ENCODE data around the gene GNB1L.

The GNB1L gene

DNA sequence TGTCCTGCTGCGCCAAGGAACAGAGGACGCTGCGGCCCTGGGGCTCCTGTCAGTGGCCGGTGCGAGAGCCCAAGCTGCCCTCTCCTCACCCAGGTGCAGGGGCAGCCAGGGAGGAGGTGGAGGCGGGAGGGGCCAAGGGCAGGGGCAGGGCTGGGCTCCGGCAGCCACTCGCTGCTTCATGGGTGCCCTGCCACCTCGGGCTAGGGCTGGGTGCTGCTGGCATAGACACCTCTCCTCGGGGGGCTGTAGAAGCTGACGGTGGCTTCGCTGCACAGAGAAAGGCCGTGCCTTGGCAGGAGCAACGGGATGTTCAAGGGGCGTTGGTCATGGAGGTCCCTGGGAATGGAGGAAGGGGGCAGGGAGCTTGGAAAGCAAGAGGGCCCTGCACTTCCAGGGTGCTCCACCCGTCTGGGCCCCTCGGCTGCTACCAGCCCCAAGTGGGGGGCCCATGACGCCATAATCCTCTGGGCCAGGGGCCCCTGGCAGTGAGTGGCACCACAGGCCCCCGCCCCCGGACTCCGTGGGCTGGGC is 95.7 kb downstream of the GNB1L start:
- DNase-seq = no peak

DNA sequence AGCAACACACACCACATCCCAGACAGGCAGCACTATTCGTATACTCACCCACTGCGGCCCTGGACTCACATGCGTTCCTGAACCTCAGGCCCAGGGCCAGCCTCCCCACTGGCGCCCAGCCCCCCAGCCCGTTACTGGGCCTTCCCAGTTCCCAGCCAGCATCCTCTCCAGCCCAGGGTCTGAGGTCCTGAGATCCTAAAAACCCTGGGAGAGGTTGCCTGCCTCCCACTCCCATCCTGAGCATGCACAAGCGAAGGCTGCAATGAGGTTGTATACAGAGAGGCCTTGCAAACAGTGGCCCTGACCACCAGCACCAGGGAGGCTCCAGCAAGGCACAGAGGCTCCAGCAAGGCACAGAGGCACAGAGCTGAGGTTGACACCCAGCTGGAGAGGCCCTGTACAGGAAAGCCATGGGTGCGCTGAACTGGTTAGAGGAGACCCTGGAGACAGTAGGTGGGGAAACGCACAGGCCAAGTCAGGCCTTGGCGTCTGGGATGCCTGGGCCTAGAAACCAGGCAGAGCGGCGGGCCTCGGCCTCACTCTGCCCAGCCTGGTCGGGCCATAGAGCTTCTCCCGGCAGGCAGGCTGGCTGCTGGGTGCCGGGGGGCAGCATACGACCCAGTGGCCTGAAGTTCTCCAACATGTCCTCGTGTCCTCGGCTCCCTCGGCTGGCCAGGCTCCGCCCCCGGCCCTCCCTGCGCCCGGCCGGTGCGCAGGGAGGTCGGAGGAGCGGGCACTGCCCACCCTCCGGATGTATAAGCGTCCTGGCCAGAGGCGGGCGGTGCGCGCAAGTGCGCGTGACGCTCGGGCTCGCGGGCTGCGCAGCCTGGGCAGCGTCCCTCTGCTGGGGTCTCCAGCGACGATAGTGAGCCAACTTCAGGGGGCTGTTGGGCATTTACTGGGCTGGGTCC is 96.4 kb downstream of the GNB1L start:
- no peak for DNase-seq

DNA sequence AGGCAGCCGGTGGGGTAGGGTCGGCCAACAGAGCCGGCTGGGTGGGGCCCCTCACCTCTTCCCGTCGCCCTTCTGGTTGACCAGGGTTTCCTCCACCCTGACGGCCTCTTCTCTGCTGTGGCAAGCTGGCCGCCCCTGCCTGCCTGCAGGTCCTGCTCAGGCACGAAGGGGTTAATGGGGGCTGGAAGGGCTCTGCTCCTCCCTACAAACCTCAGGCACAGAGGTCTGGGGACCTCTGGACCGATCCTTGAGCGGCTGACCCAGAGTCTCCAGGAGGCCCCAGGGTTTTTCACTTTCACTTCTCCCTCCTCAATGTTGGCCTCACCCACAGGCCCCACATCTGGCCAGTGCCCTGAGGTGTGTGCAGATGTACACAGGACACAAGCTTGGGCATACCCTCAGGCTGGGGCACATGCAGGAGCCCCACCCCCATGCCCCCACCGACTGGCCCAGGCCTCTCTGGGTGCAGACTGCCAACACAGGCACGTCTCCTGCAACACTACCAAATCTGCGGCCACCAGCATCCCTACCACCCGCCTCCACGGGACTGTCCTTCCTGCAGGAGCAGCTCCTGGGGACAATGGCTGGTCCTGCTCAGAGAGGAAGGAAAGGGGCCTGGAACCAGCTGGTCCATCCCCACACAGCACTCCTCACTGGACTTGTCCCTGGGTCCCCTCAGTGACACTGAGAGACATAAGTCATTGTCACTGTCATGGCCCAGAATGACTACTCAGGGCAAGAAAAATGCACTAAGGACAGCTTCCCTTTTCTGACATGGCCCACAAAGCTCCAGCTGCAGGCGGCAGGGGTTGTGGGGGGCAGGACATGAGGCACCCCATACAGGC is 97.3 kb downstream of the GNB1L start:
- no peak for DNase-seq

DNA sequence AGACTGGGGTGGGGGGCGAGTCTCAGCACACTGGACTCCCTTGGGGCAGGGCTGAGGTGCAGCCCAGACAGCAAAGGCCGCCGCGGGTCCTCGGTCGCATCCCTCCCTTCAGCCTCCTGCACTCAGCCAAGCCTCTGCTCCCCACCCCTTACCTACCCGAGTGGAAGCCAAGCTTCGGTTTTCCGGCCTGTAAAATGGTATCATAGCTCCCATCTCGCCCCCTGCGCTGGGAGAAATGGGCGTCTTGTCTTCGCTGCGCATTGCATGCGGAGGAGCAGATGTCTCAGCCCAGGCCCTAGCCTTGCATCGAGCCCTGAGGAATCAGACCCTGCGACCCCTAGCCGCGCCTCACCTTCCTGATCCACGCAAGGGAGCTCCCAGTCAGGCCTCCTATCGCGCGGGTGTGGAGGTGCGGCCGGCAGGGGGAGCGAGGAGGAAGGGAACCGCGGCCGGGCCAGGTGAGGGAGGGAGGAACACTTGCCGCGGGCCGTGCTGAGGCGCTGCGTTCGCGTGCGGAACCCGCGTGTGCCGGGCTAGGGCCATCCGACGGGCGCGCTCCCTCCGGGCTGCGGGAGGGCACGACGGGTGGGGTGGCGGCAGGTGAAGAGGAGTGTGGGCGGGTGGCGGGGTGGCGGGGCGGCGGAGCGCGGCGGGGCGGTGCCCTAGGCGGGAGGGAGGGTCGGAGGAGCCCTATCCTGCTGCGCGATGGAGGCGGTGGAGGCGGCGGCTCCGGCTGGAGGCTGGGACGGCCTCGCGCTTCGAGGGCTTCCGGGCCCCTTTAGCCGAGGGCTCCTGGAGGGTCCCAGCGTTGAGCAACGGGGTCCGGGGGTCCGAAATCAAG is 98.2 kb downstream of the GNB1L start:
- peak; percentile 9 for DNase-seq

DNA sequence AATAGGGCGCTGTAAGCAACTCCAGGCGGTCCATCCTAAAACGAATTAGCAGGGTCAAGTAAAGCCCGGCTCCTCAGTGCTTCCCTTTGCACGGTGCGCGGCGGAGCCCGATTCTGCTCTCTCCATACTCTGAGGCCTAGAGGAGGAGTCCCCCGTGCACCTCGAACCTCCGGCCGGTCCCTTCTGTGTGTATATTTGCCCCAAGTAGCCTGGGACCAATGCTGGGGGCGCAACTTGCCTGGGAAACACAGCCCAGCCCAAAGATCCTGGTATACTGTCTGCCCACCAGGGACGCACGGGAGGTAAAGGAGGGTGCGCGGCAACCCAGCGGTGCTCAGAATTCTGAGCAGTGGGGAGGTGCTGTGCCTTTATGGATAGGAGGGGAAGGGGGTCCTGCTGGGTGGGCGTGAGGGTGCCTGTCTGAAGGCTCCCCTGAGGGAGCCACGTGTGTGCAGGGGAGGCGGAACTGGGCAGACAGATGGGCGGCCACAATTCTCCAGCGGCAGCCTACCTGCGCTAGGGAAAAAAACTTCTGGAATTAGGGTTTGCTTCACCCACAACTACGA is 98.9 kb downstream of the GNB1L start:
- no peak for DNase-seq

DNA sequence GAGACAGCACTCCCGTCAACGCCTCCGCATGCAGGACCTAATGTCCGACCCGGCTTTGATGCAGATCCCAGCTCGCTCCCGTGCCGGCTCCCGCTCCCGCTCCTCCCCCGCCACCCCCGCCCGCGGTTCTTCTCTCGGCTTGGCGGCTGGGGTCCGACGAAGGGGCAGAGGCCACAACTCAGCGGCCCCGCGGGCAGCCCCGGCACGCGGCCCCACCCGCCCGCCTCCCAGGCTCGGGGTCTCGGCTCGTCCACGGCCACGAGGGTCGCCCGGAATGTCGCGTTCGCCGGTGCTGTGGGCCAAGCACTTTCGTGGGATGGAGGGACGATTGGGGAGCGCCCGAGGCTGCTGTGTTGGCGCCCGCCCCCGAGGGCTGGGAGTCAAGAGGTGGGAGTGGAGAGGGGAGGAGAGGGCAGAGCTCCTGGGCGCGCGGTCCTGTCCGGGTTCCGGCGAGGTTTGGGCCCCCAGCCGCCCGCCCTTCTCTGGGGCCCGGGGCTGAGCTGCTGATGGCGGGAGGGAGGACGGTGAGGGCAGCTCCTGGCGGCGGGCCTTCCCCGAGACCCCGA is 99.4 kb downstream of the GNB1L start:
- DNase-seq = no peak

DNA sequence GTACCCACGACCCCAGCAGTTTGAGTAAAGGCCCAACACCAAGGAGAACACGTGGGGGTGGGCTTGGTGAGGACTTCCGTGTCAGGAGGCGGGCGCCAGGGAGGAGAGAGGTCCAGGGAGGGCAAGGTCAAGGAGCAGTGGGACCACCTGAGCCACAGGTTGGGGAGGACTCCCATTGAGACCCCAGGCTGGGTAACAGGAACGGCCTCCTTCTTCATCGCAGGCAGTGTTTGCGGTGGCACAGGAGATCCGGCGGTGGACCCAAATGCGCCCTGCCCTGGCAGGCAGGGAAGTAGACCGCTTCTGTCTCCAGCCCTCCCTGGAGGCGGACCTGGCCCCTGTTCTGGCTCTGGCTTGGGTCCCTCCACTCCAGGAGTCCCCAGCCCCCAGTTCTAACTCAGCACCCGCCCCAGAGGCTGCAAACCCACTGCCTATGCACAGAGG is 100.0 kb downstream of the GNB1L start:
- DNase-seq = no peak

DNA sequence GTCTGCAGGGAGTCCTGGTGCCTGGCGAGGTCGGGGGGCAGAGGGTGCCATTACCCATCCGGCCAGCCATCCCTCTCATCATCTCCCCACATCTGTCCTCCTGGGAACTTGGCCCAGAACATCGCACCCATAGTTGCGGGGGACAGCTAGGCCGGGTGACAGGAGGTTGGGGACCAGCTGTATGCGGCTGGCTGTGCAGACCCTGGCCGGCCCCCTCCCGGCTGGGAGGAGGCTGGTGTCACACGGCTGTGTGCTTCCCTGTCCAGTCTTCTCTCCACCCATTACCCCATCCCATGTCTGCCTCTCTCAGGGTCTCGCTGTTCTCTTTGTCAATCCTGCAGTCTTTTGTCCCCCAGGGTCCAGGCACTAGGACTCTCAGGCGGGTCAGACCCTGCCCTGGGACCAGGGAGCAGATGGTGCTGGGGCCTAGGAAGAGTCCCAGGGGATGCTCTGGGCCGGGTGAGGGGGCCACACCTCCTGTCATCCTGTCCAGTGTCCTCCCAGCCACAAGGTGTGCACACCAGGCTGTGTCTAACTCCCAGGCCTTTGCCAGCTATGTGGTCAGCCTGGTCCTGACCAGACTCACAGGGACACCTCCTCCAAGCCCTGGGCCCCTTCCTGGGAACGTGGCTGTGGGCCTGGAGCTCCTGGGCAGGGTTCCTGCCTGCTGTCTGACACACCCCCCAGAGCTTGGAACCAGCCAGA is 100.5 kb downstream of the GNB1L start:
- no peak for DNase-seq

DNA sequence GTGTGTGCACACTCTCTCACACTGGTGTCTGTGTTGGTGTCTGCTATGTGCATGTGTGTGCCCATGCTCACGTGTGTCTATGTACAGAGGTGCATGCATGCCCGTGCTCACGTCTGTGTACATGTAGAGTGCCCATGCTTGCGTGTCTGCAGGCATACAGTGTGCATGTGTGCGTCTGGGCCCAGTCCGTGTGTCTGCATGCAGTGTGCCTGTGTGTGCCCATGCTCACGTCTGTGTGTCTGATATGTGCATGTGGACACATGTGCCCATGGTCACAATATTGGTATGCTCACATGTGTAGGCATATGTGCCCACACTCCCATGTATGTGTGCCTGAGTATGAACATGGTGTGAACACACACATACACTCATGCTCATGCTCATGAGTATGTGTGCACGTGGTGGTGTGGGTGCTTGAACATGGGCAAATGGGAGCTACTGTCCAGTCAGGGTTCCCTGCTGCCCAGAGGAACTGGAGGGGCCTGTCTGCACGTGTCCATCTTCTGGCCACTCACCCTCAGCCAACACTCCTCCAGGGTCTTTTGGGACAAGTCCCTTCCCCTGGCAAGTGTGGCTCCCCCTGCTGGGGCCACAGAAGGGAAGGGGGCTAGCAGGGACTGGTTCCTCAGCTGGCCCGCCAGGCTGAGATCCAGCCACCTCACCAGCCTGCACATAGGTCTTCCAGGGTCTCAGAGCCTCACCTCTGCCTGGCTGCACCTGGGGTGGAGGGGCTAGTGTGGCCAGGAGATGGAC is 101.4 kb downstream of the GNB1L start:
- DNase-seq = no peak

DNA sequence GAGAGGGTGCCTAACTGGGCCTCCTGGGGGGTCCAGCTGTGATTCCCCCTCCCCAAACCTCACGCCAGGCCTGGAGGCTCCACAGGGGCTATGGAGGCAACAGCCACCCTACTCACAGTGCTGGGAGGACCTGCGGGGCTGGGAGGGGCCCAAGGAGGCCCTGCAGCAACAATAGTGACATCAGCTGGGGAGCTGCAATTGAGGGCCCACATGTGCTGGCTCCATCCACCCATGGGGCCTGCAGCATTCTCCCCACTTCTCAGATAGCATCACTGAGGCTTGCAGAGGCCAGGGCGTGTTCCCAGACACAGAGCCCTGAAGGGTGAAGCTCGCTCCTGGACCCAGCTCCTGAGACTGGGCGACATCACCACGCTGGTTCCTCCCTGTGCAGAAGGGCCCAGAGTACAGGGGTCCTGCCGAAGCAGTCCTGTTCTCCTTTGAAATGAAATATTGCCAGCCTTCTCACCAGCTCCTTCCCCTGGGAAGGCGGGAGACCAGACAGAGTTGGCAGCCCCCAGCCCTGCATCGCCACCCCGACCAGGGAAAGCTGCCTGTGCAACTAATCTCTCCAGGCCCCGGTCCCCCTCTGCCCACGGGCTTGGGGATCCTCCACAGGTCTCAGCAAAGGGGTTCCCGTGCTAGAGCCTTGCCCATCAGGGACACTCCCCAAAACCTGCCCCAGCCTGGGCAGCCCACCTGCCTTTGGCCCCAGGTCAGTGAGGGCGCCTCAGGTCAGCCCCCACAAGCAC is 103.0 kb downstream of the GNB1L start:
- DNase-seq = no peak

DNA sequence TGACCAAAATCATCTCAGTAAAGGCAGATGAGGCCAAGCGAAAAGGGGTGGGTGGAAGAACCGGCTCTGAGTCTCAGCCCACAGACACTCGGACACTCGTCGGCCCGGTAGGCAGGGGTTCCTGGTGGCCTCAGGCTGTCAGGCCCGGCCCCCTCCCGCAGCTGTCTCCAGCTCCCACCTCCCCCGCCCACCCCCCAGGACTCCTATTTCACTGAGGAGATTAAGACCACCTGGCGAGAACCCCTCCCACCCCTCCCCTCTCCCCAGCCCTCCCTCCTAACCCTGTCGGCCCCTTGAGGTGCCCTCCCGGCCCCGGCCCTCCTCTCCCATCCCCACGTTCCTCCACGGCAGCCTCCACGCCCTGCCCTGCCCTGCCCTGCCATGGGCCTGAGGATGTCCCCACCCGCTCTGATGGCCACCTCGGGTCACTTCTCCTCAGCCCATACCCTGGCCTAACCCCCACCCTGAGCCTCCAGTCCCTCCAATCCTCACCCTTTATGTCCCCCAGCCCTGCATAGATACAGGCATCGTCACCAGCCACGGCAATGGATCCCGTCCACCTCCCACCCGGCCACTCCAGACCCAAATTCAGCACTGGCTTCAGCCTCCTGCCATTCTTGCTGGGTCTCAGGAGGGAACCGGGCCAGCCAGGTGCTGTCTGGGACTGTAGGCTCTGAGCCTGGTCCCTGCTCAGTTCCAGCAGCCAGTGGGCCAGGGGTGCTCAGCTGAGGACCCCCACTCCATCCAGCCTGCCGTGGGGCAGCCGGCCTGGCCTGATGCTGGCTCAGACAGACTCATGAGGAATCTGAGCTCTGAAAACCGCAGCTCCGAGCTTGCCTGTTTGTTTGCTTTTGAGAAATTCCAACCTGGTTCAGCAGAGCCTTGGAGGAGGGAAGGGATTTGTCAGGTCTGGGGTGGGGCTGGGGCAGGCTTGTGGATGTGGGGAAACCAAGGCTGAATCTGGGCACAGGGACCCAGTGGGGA is 103.9 kb downstream of the GNB1L start:
- DNase-seq = no peak

DNA sequence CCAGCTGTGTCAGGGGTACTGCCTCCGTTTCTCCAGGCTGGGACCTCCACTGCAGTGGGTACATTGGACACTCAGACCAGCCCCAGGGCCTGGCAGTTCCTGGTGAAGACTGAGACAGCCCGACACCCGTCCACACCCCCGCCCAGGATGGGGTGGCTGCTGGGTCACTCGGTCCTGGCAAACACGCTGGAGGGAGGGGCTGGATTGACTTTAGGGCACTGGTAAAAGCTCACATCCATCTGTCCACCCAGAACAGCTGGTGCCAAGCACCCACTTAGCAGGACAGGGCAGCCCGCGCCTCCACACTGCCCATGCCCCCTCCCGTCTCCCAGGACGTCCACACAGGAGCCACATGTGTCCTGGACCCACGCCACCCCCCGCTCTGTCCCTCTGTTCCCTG is 104.8 kb downstream of the GNB1L start:
- DNase-seq = no peak

DNA sequence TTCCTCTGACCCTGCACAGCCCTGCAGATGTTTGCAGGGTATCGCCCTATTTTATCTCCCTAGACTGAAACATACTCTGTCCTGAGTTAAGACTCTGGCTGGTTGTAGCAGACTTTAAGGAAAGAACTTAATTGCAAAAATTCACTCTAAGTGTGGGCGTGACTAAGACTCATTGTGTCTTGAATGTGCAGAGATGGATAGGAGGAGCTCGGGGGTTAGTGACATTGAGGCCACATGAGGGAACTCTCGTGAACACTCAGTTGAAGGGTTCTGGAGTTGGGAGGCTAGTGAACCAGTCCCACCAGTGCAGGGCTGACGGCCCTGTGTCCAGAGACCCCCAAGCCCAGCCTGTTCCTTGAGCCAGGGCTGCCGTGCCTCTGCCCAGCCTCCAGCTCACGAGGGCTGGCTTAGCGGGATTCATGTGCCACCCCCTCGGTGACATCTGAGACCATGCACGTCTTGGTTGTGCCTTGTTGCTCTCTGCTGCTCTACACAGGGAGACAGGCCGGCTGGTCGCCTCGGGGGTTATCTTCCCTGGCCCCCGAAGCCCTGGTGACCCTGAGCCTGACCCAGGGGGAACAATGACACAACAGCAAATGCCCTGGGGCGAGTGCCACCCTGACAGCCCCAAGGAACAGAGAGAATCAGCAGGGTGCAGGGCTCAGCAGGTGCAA is 105.5 kb downstream of the GNB1L start:
- no peak for DNase-seq

DNA sequence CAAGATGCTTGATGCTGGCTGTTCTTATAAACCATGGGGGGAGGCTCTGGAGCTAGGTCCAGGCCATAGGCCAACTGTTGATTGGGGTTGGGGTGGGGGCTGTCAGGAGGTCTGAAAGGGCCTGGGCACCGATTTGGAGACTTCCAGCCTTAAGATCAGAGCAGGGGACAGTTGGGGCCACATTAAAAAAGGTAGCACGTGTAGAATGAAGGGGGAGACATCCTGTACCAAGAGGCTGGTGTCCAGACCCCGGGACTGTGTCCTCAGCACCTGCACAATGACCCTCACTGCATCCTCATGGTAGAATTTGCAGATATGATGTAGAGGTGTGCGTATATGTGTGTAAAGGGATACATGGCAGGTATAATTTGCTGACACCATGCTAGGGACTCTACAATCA is 106.5 kb downstream of the GNB1L start:
- DNase-seq = no peak

DNA sequence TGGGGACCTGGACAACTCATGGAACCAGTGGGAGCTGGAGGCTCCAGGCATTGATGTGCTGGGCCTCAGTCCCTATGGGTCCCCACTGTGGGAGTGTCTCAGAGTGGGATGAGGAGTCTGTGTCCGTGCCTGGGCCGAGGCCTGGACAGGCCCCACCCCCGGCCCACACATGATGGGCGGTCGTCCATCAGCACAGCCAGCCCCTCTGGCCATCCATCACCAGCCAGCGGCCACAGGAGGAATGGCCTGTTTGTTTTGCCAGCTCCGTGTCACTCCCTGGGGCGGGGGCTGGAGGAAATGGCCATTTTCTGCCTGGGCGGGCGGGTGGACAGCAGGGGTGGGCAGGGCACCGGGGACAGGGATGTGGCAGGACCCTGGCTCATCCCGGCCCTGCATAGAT is 107.1 kb downstream of the GNB1L start:
- no peak for DNase-seq

DNA sequence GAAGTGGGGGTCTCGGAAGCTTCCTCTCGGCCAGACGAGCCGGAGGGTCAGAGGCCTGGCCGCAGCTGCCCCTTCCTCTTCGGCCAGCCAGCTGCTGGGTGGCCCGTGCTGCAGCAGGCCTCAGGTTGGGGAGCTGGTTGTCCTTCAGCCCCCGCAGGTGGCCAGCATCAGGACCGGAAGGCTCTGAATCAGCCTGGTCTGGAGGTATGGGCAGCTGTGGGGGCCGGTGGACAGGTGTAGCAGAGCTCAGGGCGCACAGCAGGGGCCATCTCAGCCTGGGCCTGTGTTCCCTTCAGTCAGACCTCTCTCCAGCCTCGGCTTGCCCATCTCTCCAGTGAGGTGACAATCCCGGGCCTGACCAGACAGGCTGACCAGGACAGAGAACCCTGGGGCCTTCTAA is 107.9 kb downstream of the GNB1L start:
- DNase-seq = no peak

DNA sequence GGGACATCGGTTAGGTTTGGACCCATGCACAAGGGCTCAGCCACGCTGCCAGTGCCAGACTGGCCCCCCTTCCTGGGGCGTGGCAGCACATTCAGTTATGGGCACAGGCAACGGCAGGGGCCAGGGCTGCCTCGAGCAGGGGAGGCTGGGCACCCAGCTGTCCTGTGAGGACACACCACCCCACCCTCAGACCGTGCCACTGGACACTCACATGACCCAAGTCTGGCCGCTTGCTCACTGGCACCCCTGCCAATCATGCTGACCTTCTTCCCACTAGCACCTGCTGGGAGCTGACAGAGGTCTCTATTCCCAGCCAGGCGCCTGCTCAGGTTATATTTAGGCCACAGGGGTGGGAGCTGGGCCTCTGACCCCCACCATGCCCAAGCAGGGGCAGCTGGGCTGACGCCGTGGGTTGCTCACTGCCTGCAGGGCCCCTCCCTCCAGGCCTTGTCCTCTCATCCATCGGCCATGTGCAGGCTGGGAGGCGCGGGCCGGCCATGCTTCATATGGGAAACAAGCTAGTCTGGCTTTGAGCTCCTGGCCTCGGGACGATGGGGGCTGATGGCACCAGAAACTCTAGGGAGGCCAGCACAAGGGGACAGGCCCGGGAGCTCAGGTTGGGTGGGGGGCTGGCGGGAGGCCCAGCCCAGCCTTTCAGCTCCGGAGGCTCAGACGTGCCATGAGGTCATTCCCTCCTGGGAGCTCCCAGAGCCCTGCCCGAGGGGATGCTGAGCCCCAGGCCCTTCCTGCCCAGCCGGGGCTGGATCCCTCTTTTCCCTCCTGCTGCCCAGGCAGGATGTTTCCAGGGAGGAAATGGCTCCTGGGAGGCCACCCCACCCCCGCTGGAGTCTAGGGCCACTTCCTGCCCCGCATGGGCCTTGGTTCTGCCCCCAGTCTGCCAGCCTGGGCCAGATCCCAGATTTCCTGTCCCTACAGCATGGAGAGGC is 109.2 kb downstream of the GNB1L start:
- DNase-seq = no peak

All from NCI-H2029 treated with DMSO at 0.1 percent for 48 hours (cell line).